Hepatocyte (in vitro differentiated cells): ENCODE measurements around the gene ABLIM1.

ENCODE experiments used
- CTCF ChIP-seq: fragments of 200-600 bp; sonication (generic); IDR thresholded peaks from 2 replicates; pipeline ENCODE4 v1.5.1; 2016; ENCODE audit warnings: antibody characterized with exemption, mild to moderate bottlenecking; ENCODE audit not compliant: poor library complexity
- EZH2 ChIP-seq: fragments of 200-600 bp; sonication (generic); IDR thresholded peaks from 2 replicates; pipeline ENCODE4 v1.6.1; 2016; ENCODE audit warnings: antibody characterized with exemption, mild to moderate bottlenecking, borderline replicate concordance
- EZH2phosphoT487 ChIP-seq: fragments of 200-600 bp; sonication (generic); IDR thresholded peaks from one replicate; pipeline ENCODE4 v1.6.1; 2018; ENCODE audit warnings: antibody characterized with exemption, mild to moderate bottlenecking, low read depth, moderate library complexity; ENCODE audit not compliant: unreplicated experiment, severe bottlenecking

GRCh38 chr10:114704679-114705078, 46.6 kb upstream of the ABLIM1 start:
- no peak for TF ChIP-seq CTCF
- no peak for TF ChIP-seq EZH2
- TF ChIP-seq EZH2phosphoT487 = no peak
